ENCODE data around the gene EMC6. TPM values are rescaled to one million over a fixed set of nuclear protein-coding genes. Genes with fewer than 3 reads are reported as not detected.

EMC6 gene
- polyA plus RNA-seq, 1 donor from 2014 or later: 81.8 TPM

GRCh38 chr17:3641717-3642486 lies 26.7 kb upstream of the EMC6 start:
- Mint-ChIP-seq H3K4me1 (peaks cover 21 to 23% (median 21%) of the 10 kb centered on the region in 3 donors), H3K27me3 (no peaks in the 10 kb centered on the region), H3K9me3 (no peaks in the 10 kb centered on the region), H3K36me3 (peaks cover 3% of the 10 kb centered on the region), H3K27ac (peak overlapping the region in 1 of 3 donors; percentile 35), H3K4me3 (peak overlapping the region in 1 of 4 donors; percentile 7)

GRCh38 chr17:3643889-3644349 lies 24.7 kb upstream of the EMC6 start:
- H3K4me3 Mint-ChIP-seq: no peak overlapping the region

GRCh38 chr17:3645310-3645709 lies 23.3 kb upstream of the EMC6 start:
- Mint-ChIP-seq H3K36me3 (peaks cover 2% of the 10 kb centered on the region), H3K27me3 (no peaks in the 10 kb centered on the region), H3K4me3 (peak overlapping the region in 2 of 4 donors; percentile 41 to 94), H3K4me1 (peaks cover 12 to 16% (median 15%) of the 10 kb centered on the region in 3 donors), H3K9me3 (no peaks in the 10 kb centered on the region), H3K27ac (peak overlapping the region; percentile 57 to 96 (median 83))

More at GRCh38 chr17:3643889-3644349, 24.7 kb upstream of the EMC6 start:
- Mint-ChIP-seq H3K36me3 (peaks cover 2% of the 10 kb centered on the region), H3K4me1 (peaks cover 12 to 22% (median 17%) of the 10 kb centered on the region in 3 donors), H3K27me3 (no peaks in the 10 kb centered on the region), H3K9me3 (no peaks in the 10 kb centered on the region), H3K27ac (peak overlapping the region in 1 of 3 donors; percentile 9)

GRCh38 chr17:3647251-3647650 lies 21.4 kb upstream of the EMC6 start:
- Mint-ChIP-seq H3K9me3 (no peaks in the 10 kb centered on the region), H3K27ac (peak overlapping the region in 1 of 3 donors; percentile 86), H3K27me3 (no peaks in the 10 kb centered on the region), H3K36me3 (peaks cover 2% of the 10 kb centered on the region), H3K4me3 (no peak overlapping the region), H3K4me1 (peaks cover 12 to 16% (median 15%) of the 10 kb centered on the region in 3 donors)

GRCh38 chr17:3647769-3648555 lies 20.6 kb upstream of the EMC6 start:
- no peaks in the 10 kb centered on the region for H3K27me3 Mint-ChIP-seq
- H3K4me3 Mint-ChIP-seq: peak overlapping the region in 1 of 4 donors; percentile 68
- H3K27ac Mint-ChIP-seq: peak overlapping the region in 1 of 3 donors; percentile 68

GRCh38 chr17:3655766-3656165 lies 12.8 kb upstream of the EMC6 start:
- peaks cover 1 to 4% (median 2%) of the 10 kb centered on the region in 3 donors for H3K4me1 Mint-ChIP-seq
- H3K27me3 Mint-ChIP-seq: no peaks in the 10 kb centered on the region

More at GRCh38 chr17:3647769-3648555, 20.6 kb upstream of the EMC6 start:
- peaks cover 2% of the 10 kb centered on the region for H3K36me3 Mint-ChIP-seq
- H3K9me3 Mint-ChIP-seq: no peaks in the 10 kb centered on the region
- H3K4me1 Mint-ChIP-seq: peaks cover 12 to 16% (median 15%) of the 10 kb centered on the region in 3 donors

GRCh38 chr17:3656353-3656752 lies 12.3 kb upstream of the EMC6 start:
- Mint-ChIP-seq H3K27me3 (no peaks in the 10 kb centered on the region), H3K36me3 (peaks cover 5% of the 10 kb centered on the region), H3K9me3 (no peaks in the 10 kb centered on the region), H3K4me1 (peaks cover 1 to 4% (median 2%) of the 10 kb centered on the region in 3 donors), H3K4me3 (no peak overlapping the region), H3K27ac (peak overlapping the region in 1 of 3 donors; percentile 92)

More at GRCh38 chr17:3655766-3656165, 12.8 kb upstream of the EMC6 start:
- Mint-ChIP-seq H3K4me3 (no peak overlapping the region), H3K27ac (peak overlapping the region in 1 of 3 donors; percentile 50), H3K9me3 (no peaks in the 10 kb centered on the region), H3K36me3 (peaks cover 2% of the 10 kb centered on the region)

GRCh38 chr17:3656755-3657587 lies 11.6 kb upstream of the EMC6 start:
- H3K9me3 Mint-ChIP-seq: no peaks in the 10 kb centered on the region
- peaks cover 5% of the 10 kb centered on the region for H3K36me3 Mint-ChIP-seq
- H3K4me1 Mint-ChIP-seq: peaks cover 1 to 4% (median 2%) of the 10 kb centered on the region in 3 donors
- peak overlapping the region in 2 of 3 donors; percentile 26 to 92 for H3K27ac Mint-ChIP-seq
- H3K27me3 Mint-ChIP-seq: no peaks in the 10 kb centered on the region
- H3K4me3 Mint-ChIP-seq: no peak overlapping the region

GRCh38 chr17:3657588-3657869 lies 11.1 kb upstream of the EMC6 start:
- H3K27ac Mint-ChIP-seq: peak overlapping the region in 1 of 3 donors; percentile 26
- peaks cover 1 to 4% (median 2%) of the 10 kb centered on the region in 3 donors for H3K4me1 Mint-ChIP-seq
- H3K36me3 Mint-ChIP-seq: peaks cover 7% of the 10 kb centered on the region
- H3K27me3 Mint-ChIP-seq: no peaks in the 10 kb centered on the region
- H3K4me3 Mint-ChIP-seq: peak overlapping the region in 1 of 4 donors; percentile 72
- no peaks in the 10 kb centered on the region for H3K9me3 Mint-ChIP-seq

- Mint-ChIP-seq H3K9me3 (no peaks in the 10 kb centered on the region), H3K27ac (peak overlapping the region in 2 of 3 donors; percentile 26 to 53), H3K27me3 (no peaks in the 10 kb centered on the region), H3K36me3 (peaks cover 7% of the 10 kb centered on the region), H3K4me1 (peaks cover 1 to 4% (median 2%) of the 10 kb centered on the region in 3 donors), H3K4me3 (peak overlapping the region in 1 of 4 donors; percentile 72)
Measured at GRCh38 chr17:3657874-3658783, 10.5 kb upstream of the EMC6 start.

- peaks cover 7% of the 10 kb centered on the region for H3K36me3 Mint-ChIP-seq
- H3K4me3 Mint-ChIP-seq: no peak overlapping the region
- H3K9me3 Mint-ChIP-seq: no peaks in the 10 kb centered on the region
- peaks cover 1 to 2% (median 2%) of the 10 kb centered on the region in 3 donors for H3K4me1 Mint-ChIP-seq
- no peaks in the 10 kb centered on the region for H3K27me3 Mint-ChIP-seq
- peak overlapping the region in 1 of 3 donors; percentile 14 for H3K27ac Mint-ChIP-seq
Measured at GRCh38 chr17:3658784-3659449, 9.7 kb upstream of the EMC6 start.

- H3K4me3 Mint-ChIP-seq: no peak overlapping the region
- peaks cover 0 to 2% (median 1%) of the 10 kb centered on the region in 3 donors for H3K4me1 Mint-ChIP-seq
- no peaks in the 10 kb centered on the region for H3K9me3 Mint-ChIP-seq
- H3K36me3 Mint-ChIP-seq: peaks cover 7% of the 10 kb centered on the region
- H3K27ac Mint-ChIP-seq: peak overlapping the region in 1 of 3 donors; percentile 14
- no peaks in the 10 kb centered on the region for H3K27me3 Mint-ChIP-seq
Measured at GRCh38 chr17:3659541-3660111, 9.0 kb upstream of the EMC6 start.
